Activated T-cell treated with anti-CD3 and anti-CD28 coated beads for 1 hour (primary cell): ENCODE results near the gene LMNA.
"Not testable (repeated sequence)": the region's sequence is repeated elsewhere in the genome, so short reads cannot be mapped to it uniquely, and the experiment has no call there.

Experiments
- DNase-seq: peaks from one replicate; pipeline ENCODE4 v3.0.0-alpha.2; 2020; ENCODE audit warnings: low read depth

Gene LMNA

DNA sequence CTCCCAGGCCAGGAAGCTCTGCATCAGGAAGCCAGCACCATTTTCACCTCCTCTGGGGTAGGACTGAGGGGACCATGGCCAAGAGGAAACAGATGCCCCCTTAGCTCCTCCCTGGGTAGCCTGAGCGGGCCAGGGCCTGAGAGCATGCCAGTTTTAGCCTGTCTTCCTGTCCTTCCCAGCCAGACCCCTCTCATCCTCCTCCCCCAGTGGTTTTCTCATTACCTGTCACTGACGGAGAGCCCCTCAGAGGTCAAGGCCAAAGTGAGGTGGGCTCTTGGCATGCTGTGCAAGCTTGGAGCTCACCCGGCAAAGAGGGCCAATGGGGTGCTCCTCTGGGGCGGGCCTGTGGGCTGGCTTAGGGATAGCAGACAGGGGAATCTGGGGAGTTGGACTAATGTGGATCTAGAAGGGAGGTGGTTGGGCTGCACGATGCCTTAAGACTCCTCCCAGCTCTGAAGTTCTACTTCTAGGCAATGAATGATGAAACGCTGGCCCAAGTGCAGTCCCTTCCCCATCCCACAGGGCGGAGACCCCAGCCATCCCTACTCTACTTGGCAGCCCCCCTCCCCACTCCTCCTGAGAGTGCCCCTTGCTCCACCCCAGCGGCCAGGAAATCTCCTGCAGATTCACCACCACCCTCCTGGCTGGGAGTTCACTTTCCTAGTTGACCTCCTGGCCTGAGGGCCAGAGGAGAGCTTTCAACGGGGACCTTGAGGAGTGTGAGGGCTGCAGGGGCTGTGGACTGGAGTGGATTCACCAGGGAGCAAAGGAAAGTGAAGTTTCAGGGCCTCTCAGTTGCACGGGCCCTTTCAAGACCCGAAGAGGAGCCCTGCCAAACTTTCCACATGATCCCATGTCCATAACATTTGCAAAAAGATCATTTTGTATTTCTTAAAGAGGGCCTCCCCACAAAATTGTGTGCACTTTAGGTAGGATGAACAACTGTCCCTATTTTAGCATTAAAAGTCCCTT lies 9.4 kb upstream of the LMNA start:
- DNase-seq = no peak

- DNase-seq = no peak
These were observed 7.7 kb upstream of the LMNA start for GRCh38 chr1:156106624-156107488.

DNA sequence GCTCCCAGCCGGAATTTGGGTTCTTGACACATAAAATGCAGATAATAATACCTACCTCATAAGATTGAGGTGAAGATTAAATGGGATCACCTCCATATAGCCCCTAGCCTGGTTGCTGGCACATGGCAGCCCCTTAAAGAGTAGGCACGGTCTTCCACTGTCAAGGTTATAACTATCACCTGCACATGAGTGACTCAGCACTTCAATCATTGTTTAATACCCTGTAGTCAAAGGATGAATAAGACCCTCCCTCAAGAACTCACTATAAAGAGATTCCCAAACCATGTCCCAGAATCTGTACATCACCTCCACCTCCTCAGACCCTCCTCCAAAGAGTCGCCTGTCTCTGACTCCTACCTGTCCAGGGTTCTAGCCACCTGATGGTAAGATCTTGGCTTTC lies 6.5 kb upstream of the LMNA start:
- no peak for DNase-seq

DNA sequence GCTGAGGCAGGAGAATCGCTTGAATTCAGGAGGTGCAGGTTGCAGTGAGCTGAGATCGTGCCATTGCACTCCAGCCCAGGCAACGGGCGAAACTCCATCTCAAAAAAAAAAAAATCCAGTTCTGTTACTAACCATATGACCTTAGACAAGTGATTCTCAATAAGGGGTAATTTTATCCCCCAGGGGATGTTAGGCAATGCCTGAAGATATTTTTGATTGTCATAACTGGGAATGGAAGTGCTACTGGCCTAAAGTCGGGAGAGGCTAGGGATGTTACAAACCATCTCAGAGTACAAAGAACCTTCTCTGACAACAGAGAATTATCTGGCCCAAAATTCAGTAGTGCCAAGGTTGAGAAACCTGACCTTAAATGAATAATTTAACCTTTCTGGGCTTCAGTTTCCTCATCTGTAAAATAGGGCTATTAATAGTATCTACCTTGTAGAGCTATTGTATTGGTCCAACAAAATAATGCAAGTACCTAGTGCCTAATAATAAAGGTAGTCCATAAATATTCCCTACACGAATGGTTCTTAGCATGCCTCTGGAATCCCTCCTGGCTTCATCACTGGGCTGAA lies 5.8 kb upstream of the LMNA start:
- no peak for DNase-seq

GRCh38 chr1:156110252-156110651 lies 4.3 kb upstream of the LMNA start:
- DNase-seq = no peak

GRCh38 chr1:156111355-156111962 lies 3.1 kb upstream of the LMNA start:
- DNase-seq = no peak

- DNase-seq = no peak
These were observed 2.0 kb upstream of the LMNA start for GRCh38 chr1:156112276-156113137.

GRCh38 chr1:156113282-156113950 lies 1.1 kb upstream of the LMNA start:
- DNase-seq = no peak

DNA sequence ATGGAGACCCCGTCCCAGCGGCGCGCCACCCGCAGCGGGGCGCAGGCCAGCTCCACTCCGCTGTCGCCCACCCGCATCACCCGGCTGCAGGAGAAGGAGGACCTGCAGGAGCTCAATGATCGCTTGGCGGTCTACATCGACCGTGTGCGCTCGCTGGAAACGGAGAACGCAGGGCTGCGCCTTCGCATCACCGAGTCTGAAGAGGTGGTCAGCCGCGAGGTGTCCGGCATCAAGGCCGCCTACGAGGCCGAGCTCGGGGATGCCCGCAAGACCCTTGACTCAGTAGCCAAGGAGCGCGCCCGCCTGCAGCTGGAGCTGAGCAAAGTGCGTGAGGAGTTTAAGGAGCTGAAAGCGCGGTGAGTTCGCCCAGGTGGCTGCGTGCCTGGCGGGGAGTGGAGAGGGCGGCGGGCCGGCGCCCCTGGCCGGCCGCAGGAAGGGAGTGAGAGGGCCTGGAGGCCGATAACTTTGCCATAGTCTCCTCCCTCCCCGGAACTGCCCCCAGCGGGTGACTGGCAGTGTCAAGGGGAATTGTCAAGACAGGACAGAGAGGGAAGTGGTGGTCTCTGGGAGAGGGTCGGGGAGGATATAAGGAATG lies 505 bp downstream of the LMNA start:
- no peak for DNase-seq

- DNase-seq = no peak
These were observed 1.2 kb downstream of the LMNA start for GRCh38 chr1:156115514-156116374.

GRCh38 chr1:156116731-156117130 lies 2.2 kb downstream of the LMNA start:
- DNase-seq = not testable (repeated sequence)

DNA sequence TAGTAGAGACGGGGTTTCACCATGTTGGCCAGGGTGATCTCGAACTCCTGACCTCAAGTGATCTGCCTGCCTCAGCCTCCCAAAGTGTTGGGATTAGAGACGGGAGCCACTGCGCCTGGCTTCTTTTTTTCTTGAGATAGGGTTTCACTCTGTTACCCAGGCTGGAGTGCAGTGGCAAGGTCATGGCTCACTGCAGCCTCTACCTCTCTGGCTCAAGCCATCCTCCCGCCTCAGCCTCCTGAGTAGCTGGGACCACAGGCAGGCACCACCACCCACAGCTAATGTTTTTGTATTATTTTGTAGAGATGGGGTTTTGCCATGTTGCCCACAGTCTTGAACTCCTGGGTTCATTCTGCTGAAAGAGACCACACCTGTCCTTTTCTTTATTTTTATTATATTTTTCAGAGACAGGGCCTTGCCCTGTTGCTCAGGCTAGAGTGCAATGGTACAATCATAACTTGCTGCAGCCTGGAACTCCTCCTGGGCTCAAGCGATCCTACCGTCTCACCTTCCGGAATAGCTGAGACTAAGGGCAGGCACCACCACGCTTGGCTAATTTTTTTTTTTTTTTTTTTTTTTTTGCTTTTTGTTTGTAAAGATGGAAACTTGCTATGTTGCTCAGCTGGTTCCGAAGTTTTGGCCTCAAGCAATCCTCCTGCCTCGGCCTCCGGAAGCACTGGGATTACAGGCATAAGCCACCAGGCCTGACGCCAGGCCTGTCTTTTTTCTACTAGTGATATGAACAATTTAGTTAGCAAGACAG lies 3.1 kb downstream of the LMNA start:
- no peak for DNase-seq

DNA sequence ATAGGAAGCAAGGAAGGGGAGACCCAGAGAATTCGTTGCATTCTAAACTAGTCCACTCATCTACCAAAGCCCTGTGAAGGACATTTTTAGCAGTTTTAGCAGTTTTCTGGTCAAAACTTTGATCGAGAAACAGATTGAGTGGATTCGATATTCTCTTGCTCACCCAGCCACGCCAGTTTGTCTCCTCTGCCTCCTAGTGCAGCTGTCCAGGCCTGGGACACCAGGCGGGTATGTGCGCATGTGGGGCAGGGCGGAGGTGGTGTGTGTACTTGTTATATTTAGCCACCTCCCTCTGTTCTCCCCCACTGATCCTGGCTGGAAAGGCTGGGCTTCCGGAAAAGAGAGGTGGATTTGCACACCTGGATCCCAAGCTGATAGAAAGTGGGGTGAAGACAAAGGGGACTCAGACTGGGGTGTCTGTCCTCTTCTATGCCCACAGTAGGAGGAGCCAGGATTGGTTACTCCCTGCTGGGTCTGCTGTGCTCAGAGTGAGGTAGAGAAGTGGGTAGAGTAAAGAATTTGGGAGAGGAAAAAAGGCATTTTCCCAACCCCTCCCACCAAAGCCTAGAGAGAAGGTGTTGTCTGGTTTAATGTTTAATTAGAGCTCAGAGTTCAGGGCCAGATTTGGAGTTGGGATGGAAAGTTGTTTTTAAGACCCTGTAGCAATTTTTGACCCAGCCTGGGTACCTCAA lies 3.8 kb downstream of the LMNA start:
- DNase-seq = no peak

DNA sequence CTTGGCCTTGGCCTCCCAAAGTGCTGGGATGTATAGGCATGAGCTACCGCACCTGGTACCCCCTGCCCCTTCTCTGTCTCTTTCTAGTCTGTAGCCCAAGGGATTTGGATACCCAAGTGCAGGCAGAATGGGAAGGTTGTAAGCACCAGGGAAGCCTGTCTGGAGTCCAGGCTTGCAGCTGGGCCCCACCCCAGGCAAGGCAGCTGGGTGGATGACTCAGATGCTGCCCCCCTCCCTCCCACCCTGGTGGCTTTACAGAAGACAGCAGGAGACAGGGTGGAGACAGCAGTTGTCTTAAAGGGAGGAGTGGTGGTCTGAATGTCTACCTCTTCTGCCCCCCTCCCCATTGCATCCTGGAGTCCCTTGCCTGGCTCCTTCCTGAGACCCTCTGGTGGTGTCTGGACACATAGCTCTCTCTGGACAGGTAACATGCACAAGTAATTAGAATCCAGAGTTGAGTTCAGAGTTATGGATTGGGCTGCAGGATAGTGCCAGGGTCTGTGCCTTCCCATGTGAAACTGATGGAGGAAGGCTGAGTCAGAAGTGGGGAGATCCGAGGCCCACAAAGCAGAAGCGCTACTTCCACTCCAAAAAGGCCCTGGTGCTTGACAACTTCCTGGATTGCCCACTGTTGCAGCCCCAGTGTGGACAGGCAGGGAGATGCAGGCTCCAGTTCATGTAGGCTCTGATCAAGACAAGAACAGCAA lies 5.1 kb downstream of the LMNA start:
- DNase-seq = no peak

DNA sequence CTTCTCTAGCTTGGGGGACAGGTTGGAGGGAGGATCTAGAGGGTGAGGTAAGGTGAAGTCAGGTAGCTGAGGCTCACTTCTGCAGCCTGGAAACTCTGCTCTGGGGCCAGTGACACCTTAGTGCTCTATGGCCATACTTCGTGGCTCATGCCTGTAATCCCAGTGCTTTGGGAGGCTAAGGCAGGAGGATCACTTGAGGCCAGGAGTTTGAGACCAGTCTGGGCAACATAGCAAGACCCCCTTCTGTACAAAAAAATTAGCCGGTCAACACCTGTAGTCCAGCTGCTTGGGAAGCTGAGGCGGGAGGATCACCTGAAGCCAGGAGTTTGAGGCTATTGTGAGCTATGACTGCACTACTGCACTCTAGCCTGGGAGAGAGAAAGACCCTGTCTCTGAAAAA lies 5.8 kb downstream of the LMNA start:
- no peak for DNase-seq

GRCh38 chr1:156121005-156121404 lies 6.5 kb downstream of the LMNA start:
- not testable (repeated sequence) for DNase-seq

GRCh38 chr1:156121457-156121856 lies 6.9 kb downstream of the LMNA start:
- DNase-seq = no peak
